B cell (primary cell): ENCODE measurements around the gene TRIM31.

Experiments
- EZH2 ChIP-seq: IDR thresholded peaks from 2 replicates; pipeline ENCODE4 v1.6.1; 2012; ENCODE audit warnings: borderline replicate concordance, low read depth, mild to moderate bottlenecking, moderate library complexity, low read length; ENCODE audit not compliant: insufficient read depth, poor library complexity, severe bottlenecking
- TF ChIP-seq, protein P1 (sequence below): fragments of 200-600 bp; IDR thresholded peaks from one replicate; pipeline ENCODE4 v1.8.0; 2022; ENCODE audit warnings: antibody characterized with exemption, mild to moderate bottlenecking

DNA sequence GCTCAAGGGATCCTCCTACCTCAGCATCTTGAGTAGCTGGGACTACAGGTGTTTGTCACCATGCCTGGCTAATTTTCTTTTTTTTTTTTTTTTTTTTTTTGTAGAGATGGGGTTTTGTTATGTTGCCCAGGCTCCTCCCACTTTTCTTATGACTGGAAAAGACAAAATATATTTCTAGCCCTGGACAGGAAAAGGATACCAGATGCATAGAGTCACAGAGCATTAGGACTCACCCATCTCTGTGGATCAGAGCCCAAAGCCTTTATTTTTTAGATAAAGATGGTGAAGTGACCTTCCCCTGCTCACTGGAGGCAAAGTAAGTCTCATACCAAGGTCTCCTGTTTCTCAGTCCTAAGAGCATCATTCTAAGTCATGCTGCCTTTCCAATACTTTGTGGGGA is 44.7 kb upstream of the TRIM31 start:
- TF ChIP-seq, protein P1, sequence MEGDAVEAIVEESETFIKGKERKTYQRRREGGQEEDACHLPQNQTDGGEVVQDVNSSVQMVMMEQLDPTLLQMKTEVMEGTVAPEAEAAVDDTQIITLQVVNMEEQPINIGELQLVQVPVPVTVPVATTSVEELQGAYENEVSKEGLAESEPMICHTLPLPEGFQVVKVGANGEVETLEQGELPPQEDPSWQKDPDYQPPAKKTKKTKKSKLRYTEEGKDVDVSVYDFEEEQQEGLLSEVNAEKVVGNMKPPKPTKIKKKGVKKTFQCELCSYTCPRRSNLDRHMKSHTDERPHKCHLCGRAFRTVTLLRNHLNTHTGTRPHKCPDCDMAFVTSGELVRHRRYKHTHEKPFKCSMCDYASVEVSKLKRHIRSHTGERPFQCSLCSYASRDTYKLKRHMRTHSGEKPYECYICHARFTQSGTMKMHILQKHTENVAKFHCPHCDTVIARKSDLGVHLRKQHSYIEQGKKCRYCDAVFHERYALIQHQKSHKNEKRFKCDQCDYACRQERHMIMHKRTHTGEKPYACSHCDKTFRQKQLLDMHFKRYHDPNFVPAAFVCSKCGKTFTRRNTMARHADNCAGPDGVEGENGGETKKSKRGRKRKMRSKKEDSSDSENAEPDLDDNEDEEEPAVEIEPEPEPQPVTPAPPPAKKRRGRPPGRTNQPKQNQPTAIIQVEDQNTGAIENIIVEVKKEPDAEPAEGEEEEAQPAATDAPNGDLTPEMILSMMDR = no peak
- no peak for TF ChIP-seq EZH2
